ENCODE results near the gene LY9.

The LY9 gene

DNA sequence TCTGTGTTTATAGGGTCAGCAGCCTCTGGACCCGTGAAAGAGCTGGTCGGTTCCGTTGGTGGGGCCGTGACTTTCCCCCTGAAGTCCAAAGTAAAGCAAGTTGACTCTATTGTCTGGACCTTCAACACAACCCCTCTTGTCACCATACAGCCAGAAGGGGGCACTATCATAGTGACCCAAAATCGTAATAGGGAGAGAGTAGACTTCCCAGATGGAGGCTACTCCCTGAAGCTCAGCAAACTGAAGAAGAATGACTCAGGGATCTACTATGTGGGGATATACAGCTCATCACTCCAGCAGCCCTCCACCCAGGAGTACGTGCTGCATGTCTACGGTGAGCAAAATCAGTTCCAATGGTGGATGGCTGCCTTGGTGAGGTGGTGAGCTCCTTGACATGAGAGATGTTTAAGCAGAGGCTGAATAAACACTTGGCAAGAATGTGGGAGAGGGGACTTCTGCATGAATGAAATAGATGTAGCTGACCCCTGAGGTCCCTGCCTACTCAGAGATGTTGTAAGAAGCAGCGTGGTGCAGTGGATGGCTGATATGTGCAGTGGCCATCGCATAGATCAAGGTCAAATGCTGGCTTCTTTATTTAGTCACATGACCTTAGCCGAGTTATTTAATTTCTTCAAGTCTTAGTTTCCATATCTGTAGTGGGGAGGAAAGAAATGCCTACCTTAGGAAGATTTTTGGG, 47.6 kb upstream of the LY9 start:
- Histone ChIP-seq H3K36me3 (ENCODE audit: insufficient read depth, low read length) (no peaks in the 10 kb centered on the region), H3F3A (ENCODE audit: low read depth) (no peaks in the 10 kb centered on the region), H2AFZ (ENCODE audit: low read length) (no peak overlapping the region), H3K9me3 (ENCODE audit: insufficient read depth, low read depth, low read length) (no peaks in the 10 kb centered on the region), H3K9ac (ENCODE audit: low read depth, low read length, poor library complexity, severe bottlenecking) (no peak overlapping the region), H3K9me2 (replicated peaks; ENCODE audit: low read depth, low read length) (no peaks in the 10 kb centered on the region), H3K4me2 (ENCODE audit: low read depth, low read length, poor library complexity, severe bottlenecking) (no peak overlapping the region), H3K4me3 (ENCODE audit: low read length, poor library complexity, severe bottlenecking) (no peak overlapping the region), H4K20me1 (ENCODE audit: insufficient read depth, low read length, poor library complexity, severe bottlenecking) (no peaks in the 10 kb centered on the region), H3K79me2 (ENCODE audit: insufficient read depth, low read length) (no peaks in the 10 kb centered on the region), H3K27me3 (ENCODE audit: insufficient read depth, low read length, poor library complexity, severe bottlenecking) (no peaks in the 10 kb centered on the region), H3K4me1 (ENCODE audit: insufficient read depth, low read length, poor library complexity, severe bottlenecking) (no peaks in the 10 kb centered on the region)
- TF ChIP-seq, protein P1, sequence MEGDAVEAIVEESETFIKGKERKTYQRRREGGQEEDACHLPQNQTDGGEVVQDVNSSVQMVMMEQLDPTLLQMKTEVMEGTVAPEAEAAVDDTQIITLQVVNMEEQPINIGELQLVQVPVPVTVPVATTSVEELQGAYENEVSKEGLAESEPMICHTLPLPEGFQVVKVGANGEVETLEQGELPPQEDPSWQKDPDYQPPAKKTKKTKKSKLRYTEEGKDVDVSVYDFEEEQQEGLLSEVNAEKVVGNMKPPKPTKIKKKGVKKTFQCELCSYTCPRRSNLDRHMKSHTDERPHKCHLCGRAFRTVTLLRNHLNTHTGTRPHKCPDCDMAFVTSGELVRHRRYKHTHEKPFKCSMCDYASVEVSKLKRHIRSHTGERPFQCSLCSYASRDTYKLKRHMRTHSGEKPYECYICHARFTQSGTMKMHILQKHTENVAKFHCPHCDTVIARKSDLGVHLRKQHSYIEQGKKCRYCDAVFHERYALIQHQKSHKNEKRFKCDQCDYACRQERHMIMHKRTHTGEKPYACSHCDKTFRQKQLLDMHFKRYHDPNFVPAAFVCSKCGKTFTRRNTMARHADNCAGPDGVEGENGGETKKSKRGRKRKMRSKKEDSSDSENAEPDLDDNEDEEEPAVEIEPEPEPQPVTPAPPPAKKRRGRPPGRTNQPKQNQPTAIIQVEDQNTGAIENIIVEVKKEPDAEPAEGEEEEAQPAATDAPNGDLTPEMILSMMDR (conservative IDR thresholded peaks at IDR 0.05; ENCODE audit: low read length) = peak; percentile 68
- TF ChIP-seq EZH2phosphoT487 (IDR thresholded peaks at IDR 0.05; ENCODE audit: borderline replicate concordance) = no peak

DNA sequence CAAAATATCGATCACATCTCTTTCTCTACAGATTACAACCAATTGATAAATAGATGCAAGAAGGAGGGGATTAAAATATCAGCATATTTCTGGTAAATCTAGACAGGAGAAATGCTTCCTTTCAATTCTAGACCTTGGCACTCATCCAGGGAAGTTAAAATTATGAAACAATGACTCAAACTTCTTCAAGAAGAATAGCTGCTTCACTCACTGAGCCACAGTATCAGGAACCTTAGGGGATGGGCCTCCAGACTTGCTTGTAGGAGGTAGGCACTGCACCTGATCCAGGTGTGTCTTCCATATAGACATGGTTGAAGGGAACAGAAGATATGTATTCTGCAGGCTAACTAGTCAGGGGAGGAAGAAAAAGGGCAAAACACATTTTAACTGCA, 47.1 kb upstream of the LY9 start:
- no peaks in the 10 kb centered on the region for H3K36me3 ChIP-seq (ENCODE audit: insufficient read depth, low read length)
- H3K27me3 ChIP-seq (ENCODE audit: insufficient read depth, low read length, poor library complexity, severe bottlenecking) = no peaks in the 10 kb centered on the region
- no peaks in the 10 kb centered on the region for H3K79me2 ChIP-seq (ENCODE audit: insufficient read depth, low read length)
- TF ChIP-seq EZH2phosphoT487 (IDR thresholded peaks at IDR 0.05; ENCODE audit: borderline replicate concordance) = no peak
- TF ChIP-seq, protein P1 (conservative IDR thresholded peaks at IDR 0.05; ENCODE audit: low read length) = no peak
- no peaks in the 10 kb centered on the region for H4K20me1 ChIP-seq (ENCODE audit: insufficient read depth, low read length, poor library complexity, severe bottlenecking)
- H3F3A ChIP-seq (ENCODE audit: low read depth) = no peaks in the 10 kb centered on the region
- no peak overlapping the region for H3K4me2 ChIP-seq (ENCODE audit: low read depth, low read length, poor library complexity, severe bottlenecking)
- H3K4me3 ChIP-seq (ENCODE audit: low read length, poor library complexity, severe bottlenecking) = no peak overlapping the region
- H3K4me1 ChIP-seq (ENCODE audit: insufficient read depth, low read length, poor library complexity, severe bottlenecking) = no peaks in the 10 kb centered on the region
- no peak overlapping the region for H2AFZ ChIP-seq (ENCODE audit: low read length)
- H3K9me2 ChIP-seq (replicated peaks; ENCODE audit: low read depth, low read length) = no peaks in the 10 kb centered on the region
- no peaks in the 10 kb centered on the region for H3K9me3 ChIP-seq (ENCODE audit: insufficient read depth, low read depth, low read length)
- H3K9ac ChIP-seq (ENCODE audit: low read depth, low read length, poor library complexity, severe bottlenecking) = no peak overlapping the region

DNA sequence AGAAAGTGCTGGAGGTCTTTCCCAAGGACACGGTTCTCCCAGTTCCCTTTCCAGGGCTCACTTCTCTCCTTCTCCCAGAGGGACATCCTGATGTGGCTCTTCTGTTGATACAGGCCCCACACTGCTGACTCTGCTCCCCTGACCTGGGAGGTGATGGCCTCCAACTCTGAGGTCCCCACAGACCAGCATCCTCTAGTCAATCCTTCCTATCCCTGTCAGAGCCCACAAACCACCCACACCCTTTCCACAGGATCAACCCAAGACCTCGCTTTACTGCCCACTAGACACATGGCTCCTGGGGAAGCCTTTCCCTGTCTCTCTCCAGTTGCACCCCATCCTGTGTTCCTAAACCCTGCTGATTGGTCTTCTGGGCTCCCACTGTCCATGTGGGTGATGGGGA, 45.4 kb upstream of the LY9 start:
- H4K20me1 ChIP-seq (ENCODE audit: insufficient read depth, low read length, poor library complexity, severe bottlenecking) = no peaks in the 10 kb centered on the region
- TF ChIP-seq EZH2phosphoT487 (IDR thresholded peaks at IDR 0.05; ENCODE audit: borderline replicate concordance) = no peak
- TF ChIP-seq, protein P1 (conservative IDR thresholded peaks at IDR 0.05; ENCODE audit: low read length) = no peak
- H3K27me3 ChIP-seq (ENCODE audit: insufficient read depth, low read length, poor library complexity, severe bottlenecking) = no peaks in the 10 kb centered on the region
- no peaks in the 10 kb centered on the region for H3K9me2 ChIP-seq (replicated peaks; ENCODE audit: low read depth, low read length)
- H3K4me2 ChIP-seq (ENCODE audit: low read depth, low read length, poor library complexity, severe bottlenecking) = no peak overlapping the region
- no peaks in the 10 kb centered on the region for H3K4me1 ChIP-seq (ENCODE audit: insufficient read depth, low read length, poor library complexity, severe bottlenecking)
- no peak overlapping the region for H3K4me3 ChIP-seq (ENCODE audit: low read length, poor library complexity, severe bottlenecking)
- no peaks in the 10 kb centered on the region for H3K9me3 ChIP-seq (ENCODE audit: insufficient read depth, low read depth, low read length)
- no peaks in the 10 kb centered on the region for H3F3A ChIP-seq (ENCODE audit: low read depth)
- H3K9ac ChIP-seq (ENCODE audit: low read depth, low read length, poor library complexity, severe bottlenecking) = no peak overlapping the region
- H2AFZ ChIP-seq (ENCODE audit: low read length) = no peak overlapping the region
- no peaks in the 10 kb centered on the region for H3K79me2 ChIP-seq (ENCODE audit: insufficient read depth, low read length)
- H3K36me3 ChIP-seq (ENCODE audit: insufficient read depth, low read length) = no peaks in the 10 kb centered on the region

All from Loucy (cell line).